GM18861 (cell line): ENCODE data around the gene GATC.
"Not testable (repeated sequence)": the region's sequence is repeated elsewhere in the genome, so short reads cannot be mapped to it uniquely, and the experiment has no call there.

Experiments
- ATAC-seq: cut with Tn5 transposase; IDR thresholded peaks from one replicate; pipeline ENCODE4 v1.9.1; 2021; ENCODE audit not compliant: unreplicated experiment

Gene GATC

GRCh38 chr12:120469450-120470149 is 23.4 kb downstream of the GATC start, which contains the start of gene SRSF9:
TSS of gene SRSF9 (minus strand) at chr12:120469748. CDS start at chr12:120469609, 139 bp downstream.
- ATAC-seq = peak; percentile 88

- ATAC-seq = no peak
Measured at GRCh38 chr12:120470150-120470784, 24.0 kb downstream of the GATC start.

GRCh38 chr12:120472521-120472920 is 26.3 kb downstream of the GATC start:
- ATAC-seq = no peak

- ATAC-seq = no peak
Measured at GRCh38 chr12:120473807-120474615, 27.8 kb downstream of the GATC start.

GRCh38 chr12:120474616-120474960 is 28.3 kb downstream of the GATC start:
- no peak for ATAC-seq

- no peak for ATAC-seq
Measured at GRCh38 chr12:120475643-120476042, 29.4 kb downstream of the GATC start.

GRCh38 chr12:120479458-120479857 is 33.2 kb downstream of the GATC start:
- no peak for ATAC-seq

GRCh38 chr12:120480211-120480610 is 34.0 kb downstream of the GATC start:
- ATAC-seq = no peak

GRCh38 chr12:120481022-120481767 is 35.0 kb downstream of the GATC start:
- ATAC-seq = no peak

GRCh38 chr12:120483621-120484020 is 37.4 kb downstream of the GATC start:
- no peak for ATAC-seq

GRCh38 chr12:120485961-120486881 is 40.0 kb downstream of the GATC start:
- ATAC-seq = no peak

GRCh38 chr12:120487552-120487951 is 41.3 kb downstream of the GATC start:
- ATAC-seq = not testable (repeated sequence)

GRCh38 chr12:120488057-120488640 is 41.9 kb downstream of the GATC start:
- ATAC-seq = no peak

- ATAC-seq = no peak
Measured at GRCh38 chr12:120489018-120489417, 42.8 kb downstream of the GATC start.

GRCh38 chr12:120490325-120490724 is 44.1 kb downstream of the GATC start:
- no peak for ATAC-seq

- ATAC-seq = no peak
Measured at GRCh38 chr12:120490833-120491512, 44.7 kb downstream of the GATC start.

GRCh38 chr12:120495186-120495730 is 49.0 kb downstream of the GATC start:
- ATAC-seq = no peak

- ATAC-seq = peak; percentile 80
Measured at GRCh38 chr12:120495731-120496412, 49.6 kb downstream of the GATC start, which contains the start of gene DYNLL1. TSS of gene DYNLL1 (plus strand) at chr12:120496113. CDS start at chr12:120496422, 309 bp downstream.
